NCI-H2196 treated with DMSO at 0.1 percent for 48 hours (cell line): ENCODE results near the gene FNDC11.
A peak's percentile ranks its signal among the peaks of the same experiment; 100 is the strongest.
"Not testable (repeated sequence)": the region's sequence is repeated elsewhere in the genome, so short reads cannot be mapped to it uniquely, and the experiment has no call there.

ENCODE experiments used
- DNase-seq: peaks from one replicate; lab custom pipeline; 2025; ENCODE audit not compliant: unreplicated experiment; lab: John Stamatoyannopoulos, UW

FNDC11 gene

DNA sequence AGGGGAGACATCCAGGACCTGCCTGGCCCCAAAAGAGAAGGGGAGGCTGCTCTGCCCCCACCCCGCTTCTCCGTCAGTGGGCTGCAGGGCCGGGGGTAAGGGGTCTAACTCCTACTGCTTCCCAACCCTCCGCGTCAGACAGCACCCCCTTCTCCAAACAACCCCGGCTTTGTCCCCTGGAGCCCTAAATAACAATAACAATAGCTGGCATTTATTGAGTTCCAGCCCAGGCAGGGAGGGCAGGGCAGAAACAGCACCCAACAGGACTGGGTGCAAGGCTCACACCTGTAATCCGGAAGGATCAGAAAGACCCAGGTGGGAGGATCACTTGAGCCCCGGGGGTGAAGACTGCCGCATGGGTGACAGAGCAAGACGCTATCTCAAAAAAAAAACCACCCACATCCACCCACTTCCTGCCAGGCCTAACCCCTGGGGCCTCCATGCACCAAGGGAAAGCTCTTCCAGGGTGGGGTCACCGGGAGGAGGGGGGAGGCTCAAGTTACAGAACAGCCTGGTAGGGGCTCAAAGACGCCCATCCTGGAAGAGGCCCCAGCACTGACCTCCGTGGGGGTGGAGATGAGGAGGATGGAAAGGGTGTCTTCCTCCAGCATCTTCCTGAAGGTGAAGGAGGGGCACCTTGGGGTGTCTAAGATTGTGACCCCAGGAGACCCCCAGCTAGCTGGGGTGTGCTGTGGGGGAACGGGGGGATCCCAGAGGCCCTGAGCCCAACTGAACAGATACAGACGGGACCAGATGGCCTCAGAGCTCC lies 1.3 kb upstream of the FNDC11 start:
- no peak for DNase-seq

DNA sequence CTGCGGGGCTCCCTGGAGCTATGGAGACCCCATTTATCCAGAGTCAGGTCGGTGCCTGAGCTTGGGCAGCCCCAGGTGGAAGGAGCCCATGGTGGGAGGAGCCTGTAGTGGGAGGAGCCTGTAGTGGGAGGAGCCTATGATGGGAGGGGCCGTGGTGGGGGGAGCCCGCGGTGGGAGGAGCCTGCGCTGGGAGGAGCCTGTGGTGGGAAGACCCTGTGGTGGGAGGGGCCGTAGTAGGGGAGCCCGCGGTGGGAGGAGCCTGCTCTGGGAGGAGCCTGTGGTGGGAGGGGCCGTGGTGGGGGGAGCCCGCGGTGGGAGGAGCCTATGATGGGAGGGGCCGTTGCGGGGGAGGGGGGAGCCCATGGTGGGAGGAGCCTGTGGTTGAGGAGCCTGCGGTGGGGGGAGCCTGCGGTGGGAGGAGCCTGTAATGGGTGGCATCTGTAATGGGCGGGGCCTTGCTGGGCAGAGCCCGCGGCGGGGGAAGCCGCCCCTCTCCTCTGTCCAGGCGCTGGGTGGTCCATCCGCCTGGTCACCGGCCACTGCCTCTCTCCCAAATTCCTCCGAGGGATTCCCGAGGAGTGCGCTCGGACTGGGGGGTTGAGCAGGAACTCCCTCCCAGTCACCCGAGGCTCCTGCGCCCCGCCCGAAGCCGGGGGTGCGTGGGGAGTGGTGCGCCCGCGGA lies 567 bp upstream of the FNDC11 start:
- peak; percentile 81 for DNase-seq

DNA sequence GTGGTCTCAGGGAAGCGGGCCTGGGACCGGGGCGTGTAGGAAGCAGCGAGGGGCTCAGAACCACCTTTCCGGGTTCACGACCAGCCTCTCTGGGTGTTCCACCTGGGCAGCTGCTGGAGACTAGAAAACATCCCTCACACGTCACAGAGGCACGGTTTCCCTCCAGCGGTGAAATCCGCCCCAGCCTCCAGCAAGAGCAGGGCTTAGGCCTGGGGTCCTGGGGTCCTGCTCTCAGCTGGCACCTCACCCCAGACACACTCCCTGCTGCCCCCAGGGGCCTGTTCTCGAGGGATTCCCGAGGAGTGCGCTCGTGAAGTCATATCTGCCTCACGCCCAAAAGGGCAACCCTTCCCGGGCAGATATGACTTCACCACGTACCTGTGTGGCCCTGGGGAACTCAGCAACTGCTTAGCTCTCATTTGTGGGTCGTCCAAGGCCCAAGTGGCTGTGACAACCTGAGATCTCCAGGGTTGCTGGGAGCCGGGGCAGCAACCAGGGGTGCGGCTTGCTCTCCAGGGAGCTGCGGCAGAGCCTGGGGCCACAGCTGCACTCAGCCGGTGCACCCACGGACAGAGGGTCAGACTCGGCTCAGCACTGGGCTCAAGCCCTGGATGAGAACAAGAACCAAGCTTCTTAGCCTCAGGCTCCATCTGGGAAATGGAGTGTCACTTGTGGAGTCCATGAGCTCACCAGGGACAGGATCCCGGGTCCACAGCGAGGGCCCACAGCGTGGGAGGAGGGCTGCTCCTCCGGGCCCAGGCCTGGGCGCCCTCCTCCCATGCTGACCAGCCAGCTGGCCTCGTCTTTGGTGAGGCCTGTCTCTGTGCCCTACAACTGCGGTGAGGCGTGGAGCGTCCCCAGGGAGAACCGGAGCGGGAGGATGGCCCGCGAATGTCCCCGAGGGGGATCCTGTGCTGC lies 661 bp downstream of the FNDC11 start:
- no peak for DNase-seq

DNA sequence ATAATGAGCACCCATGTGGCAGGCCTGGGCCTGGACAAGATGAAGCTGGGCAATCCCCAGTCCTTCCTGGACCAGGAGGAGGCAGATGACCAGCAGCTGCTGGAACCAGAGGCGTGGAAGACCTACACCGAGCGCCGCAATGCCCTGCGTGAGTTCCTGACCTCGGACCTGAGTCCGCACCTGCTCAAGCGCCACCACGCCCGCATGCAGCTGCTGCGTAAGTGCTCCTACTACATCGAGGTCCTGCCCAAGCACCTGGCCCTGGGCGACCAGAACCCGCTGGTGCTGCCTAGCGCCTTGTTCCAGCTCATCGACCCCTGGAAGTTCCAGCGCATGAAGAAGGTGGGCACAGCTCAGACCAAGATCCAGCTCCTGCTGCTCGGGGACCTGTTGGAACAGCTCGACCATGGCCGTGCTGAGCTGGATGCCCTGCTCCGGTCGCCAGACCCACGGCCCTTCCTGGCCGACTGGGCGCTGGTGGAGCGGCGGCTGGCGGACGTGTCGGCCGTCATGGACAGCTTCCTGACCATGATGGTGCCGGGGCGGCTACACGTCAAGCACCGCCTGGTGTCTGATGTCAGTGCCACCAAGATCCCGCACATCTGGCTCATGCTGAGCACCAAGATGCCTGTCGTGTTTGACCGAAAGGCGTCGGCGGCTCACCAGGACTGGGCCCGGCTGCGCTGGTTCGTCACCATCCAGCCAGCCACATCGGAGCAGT lies 1.9 kb downstream of the FNDC11 start:
- no peak for DNase-seq

DNA sequence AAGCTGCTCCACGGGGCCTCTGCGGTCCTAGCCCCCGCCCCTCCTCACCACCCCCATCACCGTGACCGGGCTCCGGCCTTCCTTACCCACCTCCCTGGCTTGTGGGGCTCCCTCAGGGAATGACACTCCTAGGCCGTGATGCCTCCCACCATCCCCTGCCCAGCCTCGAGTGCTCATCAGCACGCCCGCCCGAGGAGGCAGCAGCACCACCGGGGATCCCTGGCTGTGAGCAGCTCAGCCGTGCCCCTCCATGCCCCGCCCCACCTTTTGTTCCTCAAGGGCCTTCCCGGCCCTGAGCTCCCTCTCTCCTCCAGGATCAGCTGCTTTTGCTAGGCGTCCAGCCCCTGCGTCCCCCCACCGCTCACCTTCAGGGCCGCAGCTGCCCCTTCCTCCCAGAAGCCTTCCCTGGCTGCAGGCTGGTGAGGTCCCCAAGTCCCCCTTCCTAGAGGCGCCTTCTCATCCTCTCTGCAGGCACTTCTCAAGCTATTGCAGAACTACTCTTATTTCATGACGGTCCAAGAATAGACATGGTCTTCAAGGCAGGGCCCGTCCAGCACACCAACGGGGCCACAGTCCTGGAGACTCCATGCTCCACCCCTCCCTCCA lies 3.0 kb downstream of the FNDC11 start:
- no peak for DNase-seq

DNA sequence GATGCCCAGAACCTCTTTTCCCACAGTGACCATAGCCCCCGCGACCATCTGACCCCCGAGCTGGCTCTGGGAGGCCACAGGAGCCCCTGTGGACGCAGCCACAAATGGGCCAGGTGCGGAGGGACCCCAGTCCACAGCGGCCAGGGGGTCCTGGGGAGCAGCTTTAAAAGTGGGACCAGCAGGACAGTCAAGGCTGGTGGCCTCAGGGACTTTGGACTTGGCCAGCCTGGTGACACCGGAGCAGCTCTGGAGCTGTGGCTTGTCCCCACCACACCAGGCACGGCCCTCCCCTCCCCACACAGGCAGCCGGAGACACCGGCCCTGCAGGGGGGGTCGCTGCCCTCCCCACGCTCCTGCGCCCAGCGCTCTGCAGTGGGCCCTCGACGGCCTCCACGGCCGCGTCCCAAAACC lies 3.5 kb downstream of the FNDC11 start:
- DNase-seq = no peak

DNA sequence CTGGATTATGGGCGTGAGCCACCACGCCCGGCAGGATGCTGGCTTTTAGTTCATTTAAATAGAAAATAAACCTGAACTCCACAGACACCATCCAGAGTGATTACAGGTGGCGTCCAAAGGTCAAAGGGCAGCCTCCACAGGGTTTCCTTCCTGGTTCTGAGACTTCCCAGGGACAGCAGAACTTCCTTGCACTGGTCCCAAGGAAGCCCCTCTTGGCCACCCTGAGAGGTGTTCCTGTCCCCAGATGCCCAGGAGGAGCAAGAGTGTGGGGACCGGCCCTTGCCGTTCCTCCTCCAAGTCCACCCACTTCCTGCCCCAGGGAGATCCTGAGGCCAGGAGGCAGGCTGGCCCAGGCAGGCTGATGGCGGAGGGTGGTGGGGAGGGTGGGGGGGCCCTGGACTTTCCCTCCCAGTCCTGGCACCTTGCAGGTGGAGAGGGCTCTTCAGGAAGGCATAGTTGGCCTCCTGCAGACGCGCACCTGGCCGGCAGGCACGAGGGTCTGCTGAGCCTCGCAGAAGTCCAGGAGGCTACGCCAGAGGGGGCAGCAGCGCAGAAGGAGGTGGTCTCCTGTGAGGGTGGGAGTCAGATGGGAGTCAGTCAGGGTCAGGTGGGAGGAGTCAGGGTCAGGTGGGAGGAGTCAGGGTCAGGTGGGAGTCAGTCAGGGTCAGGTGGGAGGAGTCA lies 5.0 kb downstream of the FNDC11 start:
- no peak for DNase-seq

DNA sequence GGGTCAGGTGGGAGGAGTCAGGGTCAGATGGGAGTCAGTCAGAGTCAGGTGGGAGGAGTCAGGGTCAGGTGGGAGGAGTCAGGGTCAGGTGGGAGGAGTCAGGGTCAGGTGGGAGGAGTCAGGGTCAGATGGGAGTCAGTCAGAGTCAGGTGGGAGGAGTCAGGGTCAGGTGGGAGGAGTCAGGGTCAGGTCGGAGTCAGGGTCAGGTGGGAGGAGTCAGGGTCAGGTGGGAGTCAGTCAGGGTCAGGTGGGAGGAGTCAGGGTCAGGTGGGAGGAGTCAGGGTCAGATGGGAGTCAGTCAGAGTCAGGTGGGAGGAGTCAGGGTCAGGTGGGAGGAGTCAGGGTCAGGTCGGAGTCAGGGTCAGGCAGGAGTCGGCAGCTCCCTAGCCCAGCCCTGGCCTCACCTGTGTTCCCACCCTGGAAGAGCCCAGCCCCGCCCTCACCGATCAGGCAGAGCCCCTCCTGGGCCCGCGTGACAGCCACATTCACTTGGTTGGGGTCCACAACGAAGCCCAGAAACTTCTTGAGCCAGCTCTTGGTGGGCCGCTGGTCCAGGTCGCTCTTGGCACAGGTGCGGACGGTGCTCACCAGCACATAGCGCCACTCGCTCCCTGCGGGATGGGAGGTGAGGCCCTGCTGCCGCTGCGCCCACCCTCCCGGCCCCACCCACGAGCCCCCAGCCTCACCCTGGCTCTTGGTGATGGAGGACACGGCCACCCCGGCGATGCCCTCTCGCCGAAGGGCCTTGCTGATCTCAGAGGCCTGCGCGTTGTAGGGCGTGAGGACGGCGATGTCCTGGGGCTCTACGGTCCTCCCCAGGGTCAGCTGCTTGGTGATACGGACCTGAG lies 5.8 kb downstream of the FNDC11 start:
- DNase-seq = not testable (repeated sequence)

DNA sequence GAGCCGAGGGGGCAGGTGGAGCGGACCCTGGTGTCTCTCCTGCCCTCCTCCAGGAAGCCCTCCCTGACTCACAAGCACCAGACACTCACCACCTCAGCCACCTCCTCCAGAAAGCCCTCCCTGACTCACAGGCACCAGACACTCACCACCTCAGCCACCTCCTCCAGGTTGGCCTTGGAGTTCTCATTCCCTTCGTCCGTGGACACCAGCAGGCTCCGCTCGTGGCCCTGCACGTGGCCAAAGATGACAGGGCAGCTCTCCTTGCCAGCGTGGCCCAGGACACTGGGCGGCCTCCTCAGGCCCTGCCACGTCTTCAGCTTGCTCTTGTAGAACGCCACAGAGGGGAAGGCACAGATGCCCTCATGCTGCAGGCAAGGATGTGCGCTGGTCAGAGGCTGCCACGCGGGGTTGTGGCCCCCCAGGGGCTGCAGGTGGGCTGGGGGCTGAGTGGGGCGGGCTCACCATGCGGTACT lies 6.4 kb downstream of the FNDC11 start:
- DNase-seq = no peak

DNA sequence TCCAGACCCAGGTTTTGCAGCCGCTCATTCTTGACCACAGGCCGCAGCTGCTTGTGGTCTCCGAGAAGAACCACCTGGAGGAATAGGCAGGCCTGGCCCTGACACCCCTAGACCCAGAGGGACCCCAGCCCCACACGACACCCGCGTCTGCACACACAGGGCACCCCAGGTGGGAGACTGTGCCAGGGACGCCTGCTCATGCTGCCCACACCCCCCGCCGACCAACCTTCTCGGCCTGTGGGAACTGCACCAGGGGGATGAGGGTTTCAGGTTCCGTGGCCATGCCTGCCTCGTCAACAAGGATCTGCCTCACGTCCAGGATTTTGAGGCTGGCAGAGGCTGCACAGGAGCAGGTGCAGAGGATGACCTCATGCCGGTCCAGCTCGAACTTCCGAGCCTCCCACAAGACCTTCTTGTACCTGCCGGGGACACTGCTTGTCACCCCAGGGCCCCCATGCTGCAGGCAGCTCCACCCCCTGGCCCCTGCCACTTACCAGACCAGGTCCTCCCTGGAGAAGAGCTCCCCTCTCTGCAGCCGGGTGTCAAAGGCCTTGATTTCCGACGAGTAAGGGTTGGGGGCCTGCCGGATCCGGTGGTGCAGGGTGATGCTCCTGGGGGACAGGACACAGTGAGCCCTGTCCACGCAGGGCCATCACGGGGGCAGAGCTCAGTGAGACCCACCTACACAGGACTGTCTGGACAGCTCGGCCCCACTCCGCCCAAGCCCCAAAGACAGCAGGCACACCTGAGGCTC lies 7.1 kb downstream of the FNDC11 start:
- DNase-seq = no peak

DNA sequence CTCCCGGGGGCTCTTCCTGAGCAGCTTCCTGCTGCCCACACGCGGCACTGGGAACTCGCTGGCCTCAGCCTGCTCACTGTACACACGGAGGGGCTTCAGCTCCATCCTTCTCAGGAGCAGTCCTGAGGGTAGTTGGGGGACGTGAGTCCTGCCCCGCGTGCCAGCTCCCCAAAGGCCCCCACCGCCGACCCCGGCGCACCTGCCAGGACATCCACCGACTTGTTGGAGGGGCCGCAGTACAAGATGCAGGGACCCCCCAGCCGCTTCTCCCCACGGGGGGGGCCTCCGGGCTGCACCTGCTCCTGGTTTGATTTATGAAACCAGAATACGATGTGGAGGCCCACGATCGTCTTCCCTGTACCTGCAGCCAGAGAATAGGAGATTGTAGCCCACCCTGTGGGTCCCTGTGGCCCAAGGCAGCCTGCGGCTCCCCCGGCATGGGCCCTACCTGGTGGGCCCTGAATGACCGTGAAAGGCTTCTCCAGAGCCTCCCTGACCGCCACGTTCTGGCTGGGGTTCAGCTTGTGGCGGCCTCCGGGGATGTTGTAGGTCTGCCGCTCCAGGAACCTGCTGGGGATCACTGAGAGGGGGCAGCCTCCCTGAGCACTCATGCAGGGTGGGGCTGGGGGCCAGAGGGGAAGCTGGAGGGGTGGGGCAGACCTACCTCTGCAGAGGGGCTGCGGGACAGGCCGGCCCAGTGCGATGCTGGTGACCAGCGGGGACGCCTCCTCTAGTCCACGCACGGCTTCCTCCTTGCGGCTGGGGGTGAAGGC lies 7.9 kb downstream of the FNDC11 start:
- no peak for DNase-seq

DNA sequence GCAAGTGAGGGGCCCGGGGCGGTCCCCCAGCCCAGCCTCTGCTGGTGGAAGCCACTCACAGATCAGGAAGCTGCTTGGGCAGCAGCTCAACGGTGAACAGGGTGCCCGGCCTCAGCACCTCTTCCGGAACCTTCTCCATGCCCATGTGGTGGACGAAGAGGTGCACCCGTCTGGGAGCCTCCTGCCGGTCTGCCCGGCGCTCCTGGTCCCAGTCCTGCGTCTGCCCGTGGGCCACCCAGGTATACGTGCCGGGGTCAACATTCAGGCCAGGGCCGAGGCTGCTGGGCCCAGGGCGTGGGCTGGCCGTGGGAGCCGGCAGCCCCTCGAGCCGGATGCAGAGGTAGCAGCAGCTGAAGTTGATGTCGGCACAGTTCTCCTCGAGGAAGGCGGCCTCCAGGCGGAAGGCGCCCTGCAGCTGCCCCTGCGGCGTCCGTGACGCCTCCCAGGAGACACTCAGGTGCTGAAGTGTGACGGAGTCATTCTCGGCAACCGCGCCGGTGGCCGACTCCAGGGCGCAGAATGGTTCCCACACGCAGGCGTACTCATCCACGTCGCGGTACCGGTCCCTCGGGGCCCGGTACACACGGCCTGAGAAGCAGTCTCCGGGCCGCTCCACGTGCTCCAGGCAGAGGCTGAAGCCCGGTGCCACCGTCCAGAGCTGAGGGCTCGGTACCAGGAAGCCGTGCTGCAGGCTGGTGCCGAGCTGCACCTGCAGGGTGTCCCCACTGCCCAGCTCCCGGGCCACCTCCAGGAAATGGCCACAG lies 8.7 kb downstream of the FNDC11 start:
- DNase-seq = no peak

DNA sequence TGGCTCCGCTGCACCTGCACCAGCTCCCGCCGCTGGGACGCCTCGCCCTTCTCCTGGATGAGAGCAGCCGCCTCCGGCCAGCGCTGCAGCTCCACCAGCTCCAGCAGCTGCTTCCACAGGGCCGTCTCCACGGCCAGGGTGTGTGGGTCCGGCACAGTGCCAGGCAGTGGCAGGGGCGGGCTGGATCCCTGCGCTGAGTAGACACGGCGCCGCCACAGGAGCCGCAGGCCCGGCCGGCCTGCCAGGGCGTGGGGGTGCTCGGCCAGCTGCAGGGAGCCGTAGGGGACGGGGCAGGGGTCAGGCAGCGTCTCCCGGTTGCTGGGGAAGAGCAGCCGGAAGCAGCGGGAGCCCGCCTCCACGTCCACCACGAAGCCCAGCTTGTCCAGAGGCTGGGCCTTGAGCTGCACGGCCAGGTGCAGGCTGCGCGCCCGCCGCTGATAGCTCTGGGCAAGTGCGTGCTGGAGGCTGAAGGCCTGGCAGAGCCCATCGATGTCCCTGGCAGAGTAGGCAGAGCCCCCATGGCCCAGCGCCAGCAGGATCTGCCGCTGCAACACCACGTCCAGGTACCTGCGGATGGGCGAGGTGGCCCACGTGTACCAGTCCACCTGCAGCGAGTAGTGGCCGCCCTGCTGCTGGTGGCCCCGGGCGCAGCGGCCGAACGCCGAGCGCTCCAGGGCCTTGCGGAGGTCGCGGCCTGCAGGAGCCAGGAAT lies 9.4 kb downstream of the FNDC11 start:
- no peak for DNase-seq

DNA sequence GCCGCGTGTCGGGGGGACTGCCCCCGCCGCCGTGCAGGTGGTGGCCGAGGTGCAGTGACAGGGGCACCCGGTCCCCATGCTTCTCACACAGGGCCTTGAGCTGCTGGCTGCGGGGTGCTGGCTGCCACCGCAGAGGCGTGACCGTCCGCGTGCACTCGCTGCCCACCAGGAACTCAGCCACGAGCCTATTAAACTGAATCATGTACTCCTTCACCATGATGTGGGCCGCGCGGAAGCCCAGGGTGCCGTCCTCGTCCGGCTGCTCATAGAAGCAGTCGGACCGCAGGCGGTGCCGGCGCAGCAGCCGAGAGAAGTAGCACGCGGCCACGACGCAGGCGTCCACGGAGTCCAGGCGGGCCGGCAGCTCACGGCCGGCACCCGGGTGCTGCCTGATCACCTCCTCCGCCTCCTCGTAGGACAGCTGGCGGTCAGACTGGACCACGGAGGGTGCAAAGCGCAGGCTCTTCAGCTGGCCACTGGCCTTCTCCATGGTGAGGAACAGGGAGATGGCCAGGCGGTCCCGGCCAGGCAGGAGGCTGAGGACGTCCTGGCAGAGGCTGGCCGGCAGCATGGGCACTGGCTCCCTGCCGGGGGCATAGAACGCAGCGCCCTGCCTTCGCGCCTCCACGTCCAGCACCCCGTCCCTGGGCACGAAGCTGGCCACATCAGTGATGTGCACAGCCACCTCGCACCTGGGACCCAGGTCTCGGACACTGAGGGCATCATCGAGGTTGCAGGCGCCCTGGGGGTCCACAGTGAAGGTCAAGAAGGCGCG lies 10.3 kb downstream of the FNDC11 start:
- DNase-seq = no peak

DNA sequence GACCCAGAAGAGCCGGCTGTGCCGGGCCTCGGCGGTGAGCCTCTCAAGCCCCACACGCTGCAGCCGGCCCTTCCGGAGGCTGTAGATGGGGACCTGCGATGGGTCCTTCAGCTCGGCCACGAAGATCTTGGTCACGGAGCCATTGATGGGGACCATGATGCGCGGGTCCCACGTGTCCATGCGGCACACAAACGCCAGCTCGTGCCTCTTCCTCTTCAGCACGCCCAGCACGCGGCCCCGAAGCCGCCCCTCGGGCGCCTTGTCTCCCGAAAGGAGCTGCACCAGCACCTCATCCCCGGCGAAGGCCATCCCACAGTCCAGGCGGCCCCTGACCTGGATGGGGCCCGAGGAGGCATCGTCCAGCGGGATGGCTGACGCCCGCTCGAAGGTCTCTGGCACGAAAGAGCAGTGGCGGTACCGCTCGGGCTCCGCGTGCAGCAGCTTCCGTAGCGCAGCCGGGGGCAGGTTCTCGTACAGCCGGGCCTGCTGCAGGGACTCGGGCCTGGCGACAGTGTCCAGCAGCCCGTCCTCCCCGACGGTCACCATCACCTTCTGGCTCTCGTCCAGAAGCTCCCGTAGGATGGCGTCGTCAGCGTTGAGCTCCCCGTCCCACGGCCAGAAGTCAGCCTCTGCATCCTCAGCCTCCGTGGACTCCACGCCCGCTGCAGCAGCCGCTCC lies 11.2 kb downstream of the FNDC11 start:
- no peak for DNase-seq
